WTC11 (cell line): Measurements from ENCODE around the gene SMO. TPM values are rescaled to one million over a fixed set of nuclear protein-coding genes. Genes with fewer than 3 reads are reported as not detected.
A peak's percentile ranks its signal among the peaks of the same experiment; 100 is the strongest.

Experiments
- ATAC-seq: fragments of 200-7000 bp; cut with Tn5 transposase; 2 replicates; pipeline ENCODE4 v1.10.0; 2021; ENCODE audit warnings: mild to moderate bottlenecking, moderate library complexity
- CTCF ChIA-PET: fragments of 300-600 bp; sonication (Branson Sonifier 250); formaldehyde crosslinking; loops from one replicate; lab custom pipeline; 2021; ENCODE audit warnings: antibody characterized with exemption; lab: Charles Lee
- POLR2A ChIA-PET: fragments of 350-600 bp; sonication (Branson Sonifier 250); formaldehyde crosslinking; loops from one replicate; lab custom pipeline; 2021; ENCODE audit warnings: antibody characterized with exemption; lab: Charles Lee
- DNase-seq: peaks from one replicate; pipeline ENCODE4 v3.0.0; 2021; ENCODE audit warnings: low spot score
- H3K27ac Mint-ChIP-seq: 2 replicates; pipeline ENCODE4 v1.8.0; 2021; ENCODE audit warnings: mixed read lengths
- H3K27me3 Mint-ChIP-seq: 2 replicates; pipeline ENCODE4 v1.8.0; 2021; ENCODE audit warnings: low read depth, mild to moderate bottlenecking, moderate library complexity, mixed read lengths
- H3K36me3 Mint-ChIP-seq: 2 replicates; pipeline ENCODE4 v1.8.0; 2021; ENCODE audit warnings: mixed read lengths
- H3K4me1 Mint-ChIP-seq: 2 replicates; pipeline ENCODE4 v1.8.0; 2022; ENCODE audit warnings: mixed read lengths
- H3K4me3 Mint-ChIP-seq: 2 replicates; pipeline ENCODE4 v1.8.0; 2021; ENCODE audit warnings: mild to moderate bottlenecking, moderate library complexity, mixed read lengths
- H3K9me3 Mint-ChIP-seq: 2 replicates; pipeline ENCODE4 v1.8.0; 2021; ENCODE audit warnings: mixed read lengths
- E2F4 ChIP-seq: sonication (generic); formaldehyde crosslinking; IDR thresholded peaks from 2 replicates; pipeline ENCODE4 v1.8.1; 2022; ENCODE audit warnings: low read depth, mild to moderate bottlenecking, moderate library complexity, missing genetic modification reagents, borderline replicate concordance
- ESRRA ChIP-seq: sonication (generic); formaldehyde crosslinking; IDR thresholded peaks from 2 replicates; pipeline ENCODE4 v1.8.1; 2022; ENCODE audit warnings: mild to moderate bottlenecking, missing genetic modification reagents, borderline replicate concordance
- ETV6 ChIP-seq: sonication (generic); formaldehyde crosslinking; IDR thresholded peaks from 2 replicates; pipeline ENCODE4 v1.8.1; 2022; ENCODE audit warnings: mild to moderate bottlenecking, missing genetic modification reagents
- GRHL2 ChIP-seq: fragments of 250-450 bp; sonication (Bioruptor Pico); IDR thresholded peaks from 2 replicates; pipeline ENCODE4 v1.8.0; 2022; ENCODE audit warnings: mild to moderate bottlenecking, moderate library complexity; ENCODE audit not compliant: insufficient replicate concordance, severe bottlenecking
- HMGA2 ChIP-seq: fragments of 250-450 bp; sonication (Bioruptor Pico); IDR thresholded peaks from 2 replicates; pipeline ENCODE4 v1.4.0; 2021; ENCODE audit warnings: mild to moderate bottlenecking, moderate library complexity
- HMGXB4 ChIP-seq: sonication (generic); formaldehyde crosslinking; IDR thresholded peaks from 2 replicates; pipeline ENCODE4 v1.8.1; 2023; ENCODE audit warnings: mild to moderate bottlenecking, moderate library complexity, missing genetic modification reagents
- JUN ChIP-seq: sonication (generic); formaldehyde crosslinking; IDR thresholded peaks from 2 replicates; pipeline ENCODE4 v1.8.0; 2023; ENCODE audit warnings: mild to moderate bottlenecking, missing genetic modification reagents
- MYBL2 ChIP-seq: sonication (generic); formaldehyde crosslinking; IDR thresholded peaks from 2 replicates; pipeline ENCODE4 v1.8.1; 2023; ENCODE audit warnings: mild to moderate bottlenecking, moderate library complexity, missing genetic modification reagents
- NFE2L1 ChIP-seq: sonication (generic); formaldehyde crosslinking; IDR thresholded peaks from 2 replicates; pipeline ENCODE4 v1.8.1; 2023; ENCODE audit warnings: missing genetic modification reagents
- NR2C2 ChIP-seq: sonication (generic); formaldehyde crosslinking; IDR thresholded peaks from 2 replicates; pipeline ENCODE4 v1.8.0; 2022; ENCODE audit warnings: mild to moderate bottlenecking, missing genetic modification reagents
- TEAD1 ChIP-seq: sonication (generic); formaldehyde crosslinking; IDR thresholded peaks from 2 replicates; pipeline ENCODE4 v1.8.0; 2022; ENCODE audit warnings: mild to moderate bottlenecking, missing genetic modification reagents
- TP53 ChIP-seq: sonication (generic); formaldehyde crosslinking; IDR thresholded peaks from 2 replicates; pipeline ENCODE4 v1.8.1; 2023; ENCODE audit warnings: mild to moderate bottlenecking, missing genetic modification reagents
- ZMAT4 ChIP-seq: fragments of 250-450 bp; sonication (Bioruptor Pico); IDR thresholded peaks from 2 replicates; pipeline ENCODE4 v1.9.0; 2021; ENCODE audit warnings: mild to moderate bottlenecking
- ZNF232 ChIP-seq: sonication (generic); formaldehyde crosslinking; IDR thresholded peaks from 2 replicates; pipeline ENCODE4 v1.8.0; 2022; ENCODE audit warnings: mild to moderate bottlenecking, missing genetic modification reagents
- ZNF396 ChIP-seq: fragments of 250-450 bp; sonication (Bioruptor Pico); IDR thresholded peaks from 2 replicates; pipeline ENCODE4 v1.8.0; 2021; ENCODE audit warnings: mild to moderate bottlenecking, moderate library complexity, borderline replicate concordance
- ZNF416 ChIP-seq: fragments of 250-450 bp; sonication (Bioruptor Pico); IDR thresholded peaks from 2 replicates; pipeline ENCODE4 v1.9.0; 2021; ENCODE audit warnings: mild to moderate bottlenecking, inconsistent platforms
- ZNF423 ChIP-seq: fragments of 250-450 bp; sonication (Bioruptor Pico); IDR thresholded peaks from 2 replicates; pipeline ENCODE4 v2.1.2; 2022; ENCODE audit warnings: mild to moderate bottlenecking, moderate library complexity
- ZNF425 ChIP-seq: fragments of 250-450 bp; sonication (Bioruptor Pico); conservative IDR thresholded peaks from 2 replicates; pipeline ENCODE4 v1.9.0; 2021; ENCODE audit warnings: mild to moderate bottlenecking
- ZNF532 ChIP-seq: fragments of 250-450 bp; sonication (Bioruptor Pico); IDR thresholded peaks from 2 replicates; pipeline ENCODE4 v1.9.0; 2021; ENCODE audit warnings: mild to moderate bottlenecking, borderline replicate concordance
- ZNF671 ChIP-seq: fragments of 250-450 bp; sonication (Bioruptor Pico); IDR thresholded peaks from 2 replicates; pipeline ENCODE4 v1.8.0; 2021; ENCODE audit warnings: mild to moderate bottlenecking
- total RNA-seq: library from RNA; stranded (reverse); gene quantifications from 3 replicates; pipeline ENCODE4 v1.2.3, GENCODE V29; 2021
- TF ChIP-seq, protein P1 (sequence below): sonication (generic); formaldehyde crosslinking; IDR thresholded peaks from 2 replicates; pipeline ENCODE4 v1.8.1; 2022; ENCODE audit warnings: mild to moderate bottlenecking, moderate library complexity, missing genetic modification reagents
- TF ChIP-seq, protein P2 (sequence below): sonication (generic); formaldehyde crosslinking; IDR thresholded peaks from 2 replicates; pipeline ENCODE4 v1.8.1; 2023; ENCODE audit warnings: mild to moderate bottlenecking, missing genetic modification reagents, moderate library complexity

The SMO gene
- total RNA-seq, 1 experiment from 2014 or later = 56.9 TPM

GRCh38 chr7:129256221-129256620, 67.8 kb downstream of the SMO start:
- Mint-ChIP-seq H3K36me3 (no peaks in the 10 kb centered on the region), H3K4me1 (peaks cover 46% of the 10 kb centered on the region), H3K4me3 (no peak overlapping the region), H3K27me3 (no peaks in the 10 kb centered on the region), H3K27ac (no peak overlapping the region), H3K9me3 (no peaks in the 10 kb centered on the region)
- TF ChIP-seq ZNF423 (CRISPR knock-in tag) (no peak), E2F4 (no peak), ESRRA (CRISPR knock-in tag) (no peak), MYBL2 (no peak), ZNF532 (CRISPR knock-in tag) (no peak), ZNF396 (CRISPR knock-in tag) (no peak), HMGXB4 (CRISPR knock-in tag) (no peak), ZNF232 (CRISPR knock-in tag) (no peak), ETV6 (CRISPR knock-in tag) (no peak), TP53 (CRISPR knock-in tag) (no peak), ZMAT4 (CRISPR knock-in tag) (no peak), NR2C2 (CRISPR knock-in tag) (no peak), NFE2L1 (no peak)
- TF ChIP-seq, protein P1, sequence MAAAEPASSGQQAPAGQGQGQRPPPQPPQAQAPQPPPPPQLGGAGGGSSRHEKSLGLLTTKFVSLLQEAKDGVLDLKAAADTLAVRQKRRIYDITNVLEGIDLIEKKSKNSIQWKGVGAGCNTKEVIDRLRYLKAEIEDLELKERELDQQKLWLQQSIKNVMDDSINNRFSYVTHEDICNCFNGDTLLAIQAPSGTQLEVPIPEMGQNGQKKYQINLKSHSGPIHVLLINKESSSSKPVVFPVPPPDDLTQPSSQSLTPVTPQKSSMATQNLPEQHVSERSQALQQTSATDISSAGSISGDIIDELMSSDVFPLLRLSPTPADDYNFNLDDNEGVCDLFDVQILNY (CRISPR knock-in tag) = no peak
- TF ChIP-seq, protein P2, sequence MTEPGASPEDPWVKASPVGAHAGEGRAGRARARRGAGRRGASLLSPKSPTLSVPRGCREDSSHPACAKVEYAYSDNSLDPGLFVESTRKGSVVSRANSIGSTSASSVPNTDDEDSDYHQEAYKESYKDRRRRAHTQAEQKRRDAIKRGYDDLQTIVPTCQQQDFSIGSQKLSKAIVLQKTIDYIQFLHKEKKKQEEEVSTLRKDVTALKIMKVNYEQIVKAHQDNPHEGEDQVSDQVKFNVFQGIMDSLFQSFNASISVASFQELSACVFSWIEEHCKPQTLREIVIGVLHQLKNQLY = no peak
- no peak for ATAC-seq
- POLR2A ChIA-PET = interaction anchor here (1.2 kb wide), 1 partner anchor 29 kb away, joined by 3 read pairs; no protein-coding TSS in a partner anchor
- no peak for DNase-seq
- CTCF ChIA-PET = interaction anchor here (0.9 to 1.2 kb wide), 2 partner anchors 37 to 46 kb away, joined by 3 to 4 read pairs; no protein-coding TSS in a partner anchor

- POLR2A ChIA-PET = no interaction called here
- TF ChIP-seq TEAD1 (CRISPR knock-in tag) = no peak
- TF ChIP-seq ZMAT4 (CRISPR knock-in tag) = no peak
- no peak for TF ChIP-seq ZNF671 (CRISPR knock-in tag)
- TF ChIP-seq NFE2L1 = no peak
- no peak for TF ChIP-seq GRHL2
- TF ChIP-seq ZNF416 = no peak
- no peak for TF ChIP-seq HMGA2
- TF ChIP-seq ZNF425 (CRISPR knock-in tag) = no peak
- no peak for TF ChIP-seq JUN (CRISPR knock-in tag)
- TF ChIP-seq ESRRA (CRISPR knock-in tag) = no peak
- Mint-ChIP-seq H3K9me3 (no peaks in the 10 kb centered on the region), H3K4me1 (peaks cover 56% of the 10 kb centered on the region), H3K36me3 (no peaks in the 10 kb centered on the region), H3K27ac (peak overlapping the region; percentile 16; the same call in 1 of the 2 replicates), H3K27me3 (no peaks in the 10 kb centered on the region), H3K4me3 (no peak overlapping the region)
- CTCF ChIA-PET = interaction anchor here (0.9 to 1.2 kb wide), 2 partner anchors 38 to 47 kb away, joined by 3 to 4 read pairs; no protein-coding TSS in a partner anchor
- ATAC-seq (no peak), DNase-seq (no peak)
Measured at GRCh38 chr7:129257168-129257567, 68.7 kb downstream of the SMO start.
